ENCODE results near the gene MGAT2.
"Not testable (repeated sequence)": the region's sequence is repeated elsewhere in the genome, so short reads cannot be mapped to it uniquely, and the experiment has no call there.

Gene MGAT2

DNA sequence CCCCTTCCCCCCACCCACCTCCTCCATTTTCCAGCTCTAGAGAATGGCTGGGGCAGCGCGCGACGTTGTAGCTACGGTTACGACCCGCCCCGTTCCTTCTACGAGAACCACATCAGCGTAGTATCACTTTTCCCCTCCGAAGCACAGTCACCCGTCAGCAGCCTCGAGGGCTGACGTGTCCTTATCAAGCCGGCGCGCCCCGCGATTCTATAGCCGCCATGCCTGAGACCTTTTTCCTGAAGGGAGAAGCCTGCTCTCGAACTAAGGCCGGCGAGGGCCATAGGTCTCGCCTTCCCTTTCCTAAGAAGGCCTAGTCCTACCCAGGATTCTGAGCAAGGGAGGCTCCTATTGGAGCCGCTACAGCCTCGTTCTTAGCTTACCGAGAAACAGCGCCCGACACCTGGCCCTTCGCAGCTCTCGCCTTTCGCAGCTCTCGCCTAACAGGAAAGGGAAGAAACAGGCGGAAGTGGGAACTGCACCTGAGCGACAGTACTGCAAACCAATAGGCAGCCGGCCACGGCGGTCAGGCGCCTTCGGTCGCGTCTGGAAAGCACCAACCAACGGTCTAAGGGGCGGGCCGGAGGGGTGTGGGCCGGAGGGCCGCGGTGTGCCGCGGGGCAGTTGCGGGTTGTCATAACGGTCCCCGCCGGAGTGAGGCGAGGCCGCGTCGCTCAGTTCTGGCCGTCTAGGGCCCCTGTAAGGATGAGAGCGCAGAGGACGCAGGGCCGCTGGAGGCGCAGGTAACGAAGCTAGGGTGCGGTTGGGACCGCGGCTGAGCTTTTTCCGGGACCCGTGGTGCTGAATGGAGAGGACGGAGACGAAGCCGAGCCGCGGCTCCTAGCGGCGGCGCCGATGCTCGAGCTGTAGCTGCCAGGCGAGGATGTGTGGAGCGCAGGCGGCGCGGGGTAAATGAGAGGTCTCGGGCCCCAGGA, at the start of gene MGAT2, which contains the start of gene RPL36AL:
MGAT2 (plus strand) TSS at position 618 of the 932 bp plus-strand sequence. CDS start 470 bp downstream, outside the sequence.
RPL36AL (minus strand) TSS at position 445 of the 932 bp plus-strand sequence. CDS start 1,522 bp downstream, outside the sequence.
- peak; percentile 84 to 89 for DNase-seq (ENCODE audit: low read depth in 2 of 2, low spot score in 1 of 2)

DNA sequence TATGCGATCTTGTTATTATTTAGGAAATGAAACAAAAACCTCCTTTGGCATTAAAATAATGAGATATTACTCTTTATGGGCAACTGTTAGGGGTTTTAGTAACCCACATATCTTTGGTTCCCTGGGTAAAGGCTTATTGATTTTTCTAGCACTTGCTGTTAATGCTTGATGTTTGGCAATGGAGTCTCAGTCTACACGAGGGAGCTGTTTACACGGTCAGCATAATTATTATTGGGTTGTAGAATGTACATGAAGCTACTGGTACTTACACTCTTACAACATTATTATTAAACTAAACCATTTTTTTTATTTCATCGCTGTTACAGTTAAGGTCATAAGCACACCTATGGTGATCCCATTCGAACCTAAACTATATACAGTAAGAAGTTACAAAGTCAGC, 46.6 kb upstream of the MGAT2 start:
- no peak for DNase-seq (ENCODE audit: low read depth in 2 of 2, low spot score in 1 of 2)

DNA sequence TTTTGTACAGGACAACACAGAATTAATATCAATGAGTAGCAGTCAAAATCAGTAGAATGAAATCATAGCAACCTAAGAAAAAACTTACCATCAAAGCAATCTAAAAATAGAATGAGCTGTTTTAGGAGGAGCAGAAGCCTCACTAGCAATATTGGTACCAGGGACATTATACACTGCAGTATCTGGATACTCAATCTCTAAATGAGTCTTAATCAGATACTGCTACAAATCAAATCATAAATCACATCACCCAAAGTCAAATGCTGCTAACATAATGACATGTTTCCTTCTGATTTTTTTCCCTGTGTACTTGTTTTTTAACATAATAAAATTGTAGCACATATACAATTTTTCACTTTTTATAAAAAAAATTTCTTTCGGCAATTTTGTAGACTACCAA, 42.5 kb upstream of the MGAT2 start:
- DNase-seq (ENCODE audit: low read depth in 2 of 2, low spot score in 1 of 2): no peak

- no peak for DNase-seq (ENCODE audit: low read depth in 2 of 2, low spot score in 1 of 2)
These were observed 40.8 kb upstream of the MGAT2 start for GRCh38 chr14:49579841-49580240.

DNA sequence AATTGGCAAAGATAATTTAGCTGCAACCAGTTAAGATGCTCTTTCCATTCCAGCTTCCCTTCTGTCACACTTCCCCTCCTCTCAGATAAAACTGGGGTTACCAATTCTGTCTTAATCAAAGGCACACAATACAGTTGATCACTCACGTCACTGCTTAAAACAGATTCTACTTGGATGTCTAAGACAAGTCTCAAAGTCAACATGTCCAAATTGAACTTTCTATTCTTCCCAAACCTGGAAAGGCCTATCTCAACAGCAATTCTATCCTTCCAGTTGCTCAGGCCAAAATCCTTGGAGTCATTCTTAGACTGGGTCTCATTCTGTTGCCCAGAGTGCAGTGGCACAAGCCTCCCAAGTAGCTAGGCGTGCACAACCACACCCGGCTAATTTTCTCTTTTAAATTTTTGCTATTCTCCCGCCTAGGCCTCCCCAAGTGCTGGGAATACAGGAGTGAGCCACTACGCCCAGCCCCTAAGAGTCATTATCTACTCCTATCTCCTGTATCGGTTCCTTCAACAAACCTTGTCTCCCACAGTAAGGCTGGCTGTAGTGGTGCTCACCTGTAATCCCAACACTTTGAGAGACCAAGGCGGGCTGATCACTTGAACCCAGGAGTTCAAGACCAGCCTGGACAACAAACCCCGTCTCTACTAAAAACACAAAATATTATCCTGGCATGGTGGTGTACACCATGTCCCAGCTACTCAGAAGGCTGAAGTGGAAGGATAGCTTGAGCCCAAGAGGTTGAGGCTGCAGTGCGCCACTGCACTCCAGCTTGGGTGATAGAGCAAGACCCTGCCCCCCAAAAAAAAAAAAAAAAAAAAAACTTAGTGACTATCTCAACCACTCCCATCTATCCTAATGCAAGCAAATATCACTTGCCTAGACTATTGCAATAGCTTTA, 39.1 kb upstream of the MGAT2 start:
- DNase-seq (ENCODE audit: low read depth in 2 of 2, low spot score in 1 of 2): no peak

- no peak for DNase-seq (ENCODE audit: low read depth in 2 of 2, low spot score in 1 of 2)
These were observed 38.3 kb upstream of the MGAT2 start for GRCh38 chr14:49582113-49582977.

DNA sequence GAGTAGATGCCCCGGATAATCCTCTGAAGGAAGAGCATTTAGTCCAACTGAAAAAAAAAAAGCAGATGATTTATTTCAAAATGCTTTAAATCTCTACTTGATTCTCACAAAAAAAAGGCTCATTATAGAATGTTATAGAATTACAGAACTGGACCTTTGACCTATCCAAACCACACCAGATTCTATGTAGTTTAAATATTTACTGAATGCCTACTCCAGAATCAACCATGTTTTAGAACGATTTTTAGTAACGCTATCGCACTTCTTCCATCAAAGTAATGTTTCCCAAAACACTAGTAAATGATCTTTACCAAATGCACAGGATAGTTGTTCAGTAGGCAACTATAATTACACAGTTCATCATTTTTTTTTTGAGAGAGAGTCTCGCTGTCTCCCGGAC, 37.0 kb upstream of the MGAT2 start:
- DNase-seq (ENCODE audit: low read depth in 2 of 2, low spot score in 1 of 2): no peak

- DNase-seq (ENCODE audit: low read depth in 2 of 2, low spot score in 1 of 2): no peak
These were observed 36.5 kb upstream of the MGAT2 start for GRCh38 chr14:49584058-49584457.

GRCh38 chr14:49584981-49585640, 35.5 kb upstream of the MGAT2 start:
- DNase-seq (ENCODE audit: low read depth in 2 of 2, low spot score in 1 of 2): not testable (repeated sequence)

GRCh38 chr14:49585803-49586672, 34.6 kb upstream of the MGAT2 start, which contains the start of gene RPS29:
Gene RPS29 (minus strand): TSS chr14:49586380. CDS start chr14:49586346, 34 bp downstream.
- DNase-seq (ENCODE audit: low read depth in 2 of 2, low spot score in 1 of 2): peak; percentile 97

DNA sequence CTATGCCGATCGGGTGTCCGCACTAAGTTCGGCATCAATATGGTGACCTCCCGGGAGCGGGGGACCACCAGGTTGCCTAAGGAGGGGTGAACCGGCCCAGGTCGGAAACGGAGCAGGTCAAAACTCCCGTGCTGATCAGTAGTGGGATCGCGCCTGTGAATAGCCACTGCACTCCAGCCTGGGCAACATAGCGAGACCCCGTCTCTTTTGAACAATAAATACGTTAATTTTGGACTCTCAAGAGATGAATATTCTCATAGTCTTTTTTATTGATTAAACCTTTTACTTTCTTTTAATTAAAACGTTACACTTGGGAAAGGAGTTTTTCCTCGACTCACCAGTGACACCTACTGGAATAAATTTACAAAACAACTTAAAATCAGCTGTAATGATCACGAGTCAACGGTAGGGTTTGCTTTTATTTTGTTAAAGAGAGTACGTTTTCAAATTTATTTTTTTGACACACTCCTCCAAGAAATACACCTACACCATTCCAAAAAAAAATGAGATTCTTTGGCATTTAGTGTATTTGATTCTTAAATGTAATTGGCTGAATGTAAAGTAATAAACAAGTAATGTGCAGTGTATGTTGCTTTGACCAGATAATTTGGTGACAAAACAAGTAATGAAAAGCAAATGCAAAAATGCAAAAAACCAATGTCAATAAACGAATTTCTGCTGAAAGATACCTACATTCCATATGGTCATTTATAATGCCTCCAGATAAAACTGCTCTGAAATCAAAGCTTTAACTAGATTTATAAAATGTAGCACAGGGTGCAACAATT, 33.7 kb upstream of the MGAT2 start:
- DNase-seq (ENCODE audit: low read depth in 2 of 2, low spot score in 1 of 2): peak in 1 of 2 donors; percentile 11

DNA sequence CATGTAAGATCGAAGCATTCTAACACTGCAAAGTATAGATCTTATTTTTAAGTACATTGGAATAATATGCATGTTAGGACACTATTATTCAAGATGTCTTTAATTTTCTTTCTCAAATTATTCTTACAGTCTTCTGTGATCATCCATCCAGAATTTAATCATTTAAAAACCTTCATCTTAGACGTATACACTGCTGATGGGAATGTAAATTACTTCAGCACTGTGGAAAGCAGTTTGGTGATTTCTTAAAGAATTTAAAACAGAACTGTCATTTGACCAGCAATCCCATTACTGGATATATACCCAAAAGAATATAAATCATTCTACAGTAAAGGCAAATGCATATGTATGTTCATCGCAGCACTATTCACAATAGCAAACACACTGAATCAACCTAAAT, 31.2 kb upstream of the MGAT2 start:
- no peak for DNase-seq (ENCODE audit: low read depth in 2 of 2, low spot score in 1 of 2)

DNA sequence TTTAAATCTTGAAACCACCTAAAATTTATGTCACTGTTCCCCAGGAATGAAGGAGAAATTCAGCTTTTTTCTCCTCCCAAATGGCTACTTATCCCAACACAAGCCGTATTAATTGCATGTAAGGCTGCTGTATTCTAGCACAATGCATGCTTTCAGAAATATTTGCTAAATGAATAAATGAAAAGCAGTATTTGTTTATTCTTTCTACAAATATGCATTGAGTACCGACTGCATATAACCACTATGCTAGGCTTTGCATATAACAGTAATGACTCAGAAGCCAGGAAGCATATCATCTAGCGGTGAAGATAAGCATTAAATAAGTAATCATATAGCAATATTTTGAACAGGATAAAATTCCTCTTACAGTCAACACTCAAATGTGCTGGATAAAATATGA, 27.6 kb upstream of the MGAT2 start:
- DNase-seq (ENCODE audit: low read depth in 2 of 2, low spot score in 1 of 2): no peak

DNA sequence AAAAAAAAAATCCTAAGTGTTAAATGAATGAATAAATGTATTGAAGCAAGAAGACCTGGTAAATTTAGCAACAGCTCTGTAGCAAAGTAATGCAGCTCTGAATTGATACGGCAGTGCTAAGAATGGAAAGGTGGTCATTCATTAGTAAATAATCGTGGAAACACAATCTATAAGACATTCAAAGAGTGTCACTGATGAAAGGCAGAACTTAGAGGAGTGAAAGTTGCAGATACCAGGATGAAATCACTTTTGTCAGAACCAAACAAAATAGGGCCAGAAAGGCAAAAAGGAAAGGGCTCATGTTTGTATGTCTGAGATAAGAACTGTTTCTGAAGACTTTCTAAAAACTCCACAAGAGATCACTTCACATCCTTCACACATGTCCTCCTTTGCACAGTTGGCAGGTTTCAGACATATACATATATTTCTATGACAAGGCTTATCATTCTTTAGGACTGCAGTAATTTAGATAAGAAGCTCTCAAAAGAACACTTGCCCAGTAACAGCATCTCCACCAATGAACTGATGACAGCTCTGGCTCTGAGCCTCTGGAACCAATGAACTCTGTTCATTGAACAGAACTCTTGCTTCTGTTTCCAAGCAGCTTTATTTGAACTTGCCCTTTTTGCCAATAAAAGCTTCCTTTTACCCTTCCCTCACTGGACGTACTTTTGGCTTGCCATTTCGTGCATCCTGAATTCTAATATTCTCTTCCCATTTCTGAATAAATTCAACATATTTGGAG, 26.1 kb upstream of the MGAT2 start:
- no peak for DNase-seq (ENCODE audit: low read depth in 2 of 2, low spot score in 1 of 2)

- no peak for DNase-seq (ENCODE audit: low read depth in 2 of 2, low spot score in 1 of 2)
These were observed 22.5 kb upstream of the MGAT2 start for GRCh38 chr14:49598189-49598484.

GRCh38 chr14:49598485-49599300, 21.9 kb upstream of the MGAT2 start, which contains the start of gene LRR1:
Gene LRR1 (plus strand): TSS chr14:49598940. CDS start chr14:49599021, 81 bp downstream.
- DNase-seq (ENCODE audit: low read depth in 2 of 2, low spot score in 1 of 2): peak; percentile 60 to 67

GRCh38 chr14:49607583-49607982, 13.0 kb upstream of the MGAT2 start:
- DNase-seq (ENCODE audit: low read depth in 2 of 2, low spot score in 1 of 2): no peak
